Hepatocyte (in vitro differentiated cells): ENCODE data around the gene PITX3. TPM values are rescaled to one million over a fixed set of nuclear protein-coding genes. Genes with fewer than 3 reads are reported as not detected.

ENCODE experiments used
- DNase-seq: peaks from one replicate; pipeline ENCODE4 v3.0.0-alpha.2; 2016; ENCODE audit warnings: low spot score
- H2AFZ ChIP-seq: fragments of 200-600 bp; sonication (generic); 2 replicates; pipeline ENCODE4 v1.6.0; 2016; ENCODE audit warnings: antibody characterized with exemption, mild to moderate bottlenecking
- H3K27ac ChIP-seq: fragments of 200-600 bp; sonication (generic); 2 replicates; pipeline ENCODE4 v1.5.1; 2016; ENCODE audit warnings: mild to moderate bottlenecking
- H3K27me3 ChIP-seq: fragments of 200-600 bp; sonication (generic); 2 replicates; pipeline ENCODE4 v1.6.1; 2016
- H3K36me3 ChIP-seq: fragments of 200-600 bp; sonication (generic); replicated peaks from 2 replicates; pipeline ENCODE4 v1.5.1; 2016; ENCODE audit warnings: low read depth; ENCODE audit not compliant: insufficient read depth
- H3K4me1 ChIP-seq: fragments of 200-600 bp; sonication (generic); 2 replicates; pipeline ENCODE4 v1.5.1; 2016; ENCODE audit warnings: mild to moderate bottlenecking, moderate library complexity; ENCODE audit not compliant: insufficient read depth
- H3K4me2 ChIP-seq: fragments of 200-600 bp; sonication (generic); 2 replicates; pipeline ENCODE4 v1.6.0; 2016
- H3K4me3 ChIP-seq: fragments of 200-600 bp; sonication (generic); 2 replicates; pipeline ENCODE4 v1.5.1; 2016; ENCODE audit warnings: mild to moderate bottlenecking
- H3K79me2 ChIP-seq: fragments of 200-600 bp; sonication (generic); 2 replicates; pipeline ENCODE4 v1.6.0; 2017; ENCODE audit warnings: mild to moderate bottlenecking
- H3K9me2 ChIP-seq: fragments of 200-600 bp; sonication (generic); replicated peaks from 2 replicates; pipeline ENCODE4 v1.6.0; 2017; ENCODE audit warnings: mild to moderate bottlenecking; ENCODE audit not compliant: insufficient read depth
- H3K9me3 ChIP-seq: fragments of 200-600 bp; sonication (generic); 2 replicates; pipeline ENCODE4 v1.5.1; 2016; ENCODE audit warnings: low read depth, mild to moderate bottlenecking
- H4K20me1 ChIP-seq: fragments of 200-600 bp; sonication (generic); 2 replicates; pipeline ENCODE4 v1.6.0; 2016; ENCODE audit warnings: mild to moderate bottlenecking; ENCODE audit not compliant: insufficient read depth, poor library complexity, severe bottlenecking
- CTCF ChIP-seq: fragments of 200-600 bp; sonication (generic); IDR thresholded peaks from 2 replicates; pipeline ENCODE4 v1.5.1; 2016; ENCODE audit warnings: antibody characterized with exemption, mild to moderate bottlenecking; ENCODE audit not compliant: poor library complexity
- EZH2 ChIP-seq: fragments of 200-600 bp; sonication (generic); IDR thresholded peaks from 2 replicates; pipeline ENCODE4 v1.6.1; 2016; ENCODE audit warnings: antibody characterized with exemption, mild to moderate bottlenecking, borderline replicate concordance
- EZH2phosphoT487 ChIP-seq: fragments of 200-600 bp; sonication (generic); IDR thresholded peaks from one replicate; pipeline ENCODE4 v1.6.1; 2018; ENCODE audit warnings: antibody characterized with exemption, mild to moderate bottlenecking, low read depth, moderate library complexity; ENCODE audit not compliant: unreplicated experiment, severe bottlenecking
- WGBS: methylation state at CpG from one replicate; pipeline ENCODE4 v1.1.6; 2016; ENCODE audit warnings: low lambda C conversion rate; ENCODE audit errors: missing lambda C conversion rate; 5-methylcytosine and 5-hydroxymethylcytosine counted together
- polyA plus RNA-seq: library from polyadenylated mRNA; unstranded; fragments of >200 nt; fragmentation: Nextera tagmentation; extraction: Ambion mirVana; gene quantifications from 2 replicates; pipeline ENCODE4 v1.2.1, GENCODE V29; 2016
- total RNA-seq: library from RNA; depleted of rRNA; stranded (reverse); fragments of >200 nt; gene quantifications from 2 replicates; pipeline ENCODE4 v1.2.3, GENCODE V29; 2014

PITX3 gene
- total RNA-seq: not detected in 2 replicates
- polyA plus RNA-seq: 0.52 and 0.79 TPM in 2 replicates

DNA sequence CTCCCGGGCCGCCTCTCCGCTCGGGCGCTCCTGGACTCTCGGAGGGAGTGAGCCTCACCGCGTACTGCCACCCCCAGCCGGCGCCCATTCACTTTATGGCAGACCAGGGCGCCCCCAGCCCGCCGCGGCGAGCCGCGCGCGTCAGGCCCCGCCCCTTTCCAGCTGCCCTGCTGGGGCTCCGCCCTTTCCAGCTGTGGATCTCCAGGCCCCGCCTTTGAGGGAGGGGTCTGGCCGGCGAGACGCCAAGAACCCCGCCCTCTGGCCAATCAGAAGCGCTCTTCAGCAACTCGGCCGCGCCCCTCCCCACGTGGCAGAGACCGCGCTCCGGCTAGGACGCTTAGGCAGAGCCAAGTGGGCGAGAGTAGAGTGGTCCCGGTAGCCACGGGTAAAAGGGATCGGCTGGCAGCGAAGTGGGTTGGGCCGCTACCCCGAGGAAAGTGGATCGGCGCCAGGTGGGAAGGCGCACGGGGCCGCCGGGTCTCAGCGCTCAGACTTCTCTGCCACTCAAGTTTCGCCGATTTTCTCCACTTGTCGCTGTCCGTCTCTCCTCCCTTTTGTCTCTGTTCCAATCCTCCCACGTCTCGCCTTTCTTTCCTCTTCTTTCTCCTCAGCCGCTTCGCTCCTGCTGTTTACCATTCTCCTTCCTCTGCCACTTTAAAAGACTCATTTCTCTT lies at the start of gene PITX3:
TSS of gene PITX3 (minus strand) at position 69 of the 674 bp plus-strand sequence. CDS start 9,432 bp downstream, outside the sequence.
- Histone ChIP-seq H3K9me3 (no peaks in the 10 kb centered on the region), H3K36me3 (no peaks in the 10 kb centered on the region), H3K27ac (no peak within 1 kb of the TSS)

GRCh38 chr10:102289840-102290239 lies 48.5 kb upstream of the PITX3 start:
- DNase-seq: no peak
- H3K27me3 ChIP-seq: no peaks in the 10 kb centered on the region
- no peak overlapping the region for H3K4me2 ChIP-seq
- H3K9me2 ChIP-seq: no peaks in the 10 kb centered on the region
- H2AFZ ChIP-seq: no peak overlapping the region
- WGBS: 92% methylated on average over 3 of the region's 3 CpGs
- no peak overlapping the region for H3K27ac ChIP-seq
- peaks cover 61% of the 10 kb centered on the region for H4K20me1 ChIP-seq
- peaks cover 93% of the 10 kb centered on the region for H3K79me2 ChIP-seq
- no peak overlapping the region for H3K4me3 ChIP-seq
- TF ChIP-seq EZH2 (no peak), CTCF (no peak), EZH2phosphoT487 (no peak)
- no peaks in the 10 kb centered on the region for H3K36me3 ChIP-seq
- H3K9me3 ChIP-seq: no peaks in the 10 kb centered on the region
- H3K4me1 ChIP-seq: no peaks in the 10 kb centered on the region

More for the DNA sequence above, at the start of gene PITX3:
- Histone ChIP-seq H3K4me1 (peaks cover 4% of the 10 kb centered on the region), H3K4me3 (peak within 1 kb of the TSS; percentile 43), H3K9me2 (no peaks in the 10 kb centered on the region), H3K4me2 (peak within 1 kb of the TSS; percentile 93), H3K79me2 (peaks cover 9% of the 10 kb centered on the region), H3K27me3 (peaks cover 43% of the 10 kb centered on the region), H4K20me1 (peaks cover 6% of the 10 kb centered on the region), H2AFZ (peak within 1 kb of the TSS; percentile 56)
- WGBS: 2% methylated on average over 37 of the region's 57 CpGs
- no peak for TF ChIP-seq CTCF
- TF ChIP-seq EZH2: no peak
- peak; percentile 97 for DNase-seq

- H3K4me2 ChIP-seq: no peak overlapping the region
- 93% methylated on average over 2 of the region's 2 CpGs for WGBS
- no peak overlapping the region for H3K27ac ChIP-seq
- peaks cover 93% of the 10 kb centered on the region for H3K79me2 ChIP-seq
- no peaks in the 10 kb centered on the region for H3K9me2 ChIP-seq
- DNase-seq: no peak
- H2AFZ ChIP-seq: no peak overlapping the region
- no peaks in the 10 kb centered on the region for H3K36me3 ChIP-seq
- H3K4me1 ChIP-seq: no peaks in the 10 kb centered on the region
- TF ChIP-seq CTCF (no peak), EZH2phosphoT487 (no peak), EZH2 (no peak)
- H3K9me3 ChIP-seq: no peaks in the 10 kb centered on the region
- H4K20me1 ChIP-seq: peaks cover 61% of the 10 kb centered on the region
- H3K27me3 ChIP-seq: no peaks in the 10 kb centered on the region
- no peak overlapping the region for H3K4me3 ChIP-seq
These were observed 48.0 kb upstream of the PITX3 start for GRCh38 chr10:102289356-102289755.
